A673 (cell line): ENCODE measurements around the gene ARNT2. TPM values are rescaled to one million over a fixed set of nuclear protein-coding genes. Genes with fewer than 3 reads are reported as not detected.

Source experiments
- BruUV-seq: library from RNA; stranded (reverse); fragments of 400-500 nt; replicated peaks from 2 replicates; lab custom pipeline; 2021; lab: Mats Ljungman, UMichigan
- CTCF ChIA-PET: fragments of 300-600 bp; sonication (Branson Sonifier 250); formaldehyde crosslinking; loops from one replicate; lab custom pipeline; 2022; ENCODE audit warnings: antibody characterized with exemption; lab: Charles Lee
- POLR2A ChIA-PET: fragments of 300-600 bp; sonication (Branson Sonifier 250); formaldehyde crosslinking; loops from one replicate; lab custom pipeline; 2022; ENCODE audit warnings: antibody characterized with exemption; ENCODE audit not compliant: low non-redundant PET; lab: Charles Lee
- DNase-seq: peaks from one replicate; pipeline ENCODE4 v3.0.0-alpha.2; 2015; ENCODE audit warnings: low spot score
- H3K27ac ChIP-seq: fragments of 200-600 bp; sonication (generic); 2 replicates; pipeline ENCODE4 v1.5.1; 2016; ENCODE audit warnings: mixed run types, low read depth, mild to moderate bottlenecking, mixed read lengths, antibody characterized with exemption, low read length; ENCODE audit not compliant: poor library complexity, severe bottlenecking
- H3K27me3 ChIP-seq: fragments of 200-600 bp; sonication (generic); replicated peaks from 2 replicates; pipeline ENCODE4 v1.6.1; 2017; ENCODE audit warnings: mixed run types, low read depth, mild to moderate bottlenecking, mixed read lengths, antibody characterized with exemption, low read length; ENCODE audit not compliant: insufficient read depth, poor library complexity
- H3K36me3 ChIP-seq: fragments of 200-600 bp; sonication (generic); 2 replicates; pipeline ENCODE4 v1.6.1; 2016; ENCODE audit warnings: mixed run types, mild to moderate bottlenecking, mixed read lengths, antibody characterized with exemption, low read length; ENCODE audit not compliant: insufficient read depth, poor library complexity, severe bottlenecking
- H3K4me1 ChIP-seq: fragments of 200-600 bp; sonication (generic); 2 replicates; pipeline ENCODE4 v1.6.1; 2017; ENCODE audit warnings: mixed run types, mild to moderate bottlenecking, mixed read lengths, antibody characterized with exemption, low read length; ENCODE audit not compliant: insufficient read depth, poor library complexity, severe bottlenecking
- H3K4me3 ChIP-seq: fragments of 200-600 bp; sonication (generic); 2 replicates; pipeline ENCODE4 v1.5.1; 2016; ENCODE audit warnings: low read depth, mixed run types, mild to moderate bottlenecking, mixed read lengths, low read length; ENCODE audit not compliant: poor library complexity, severe bottlenecking
- H3K9me3 ChIP-seq: fragments of 200-600 bp; sonication (generic); 2 replicates; pipeline ENCODE4 v1.6.1; 2016; ENCODE audit warnings: mixed run types, low read depth, mild to moderate bottlenecking, mixed read lengths, antibody characterized with exemption, low read length; ENCODE audit not compliant: poor library complexity, severe bottlenecking
- EZH2 ChIP-seq: fragments of 200-600 bp; sonication (generic); IDR thresholded peaks from 2 replicates; pipeline ENCODE4 v1.6.1; 2017; ENCODE audit warnings: borderline replicate concordance, low read depth, mild to moderate bottlenecking, mixed read lengths, antibody characterized with exemption, low read length; ENCODE audit not compliant: poor library complexity, severe bottlenecking
- intact Hi-C: fragments of 100-400 bp; cut with micrococcal nuclease; formaldehyde crosslinking; loops from one replicate; pipeline ENCODE4 v1.10.0; 2022; ENCODE audit not compliant: unreplicated experiment
- total RNA-seq: library from RNA; stranded (reverse); gene quantifications from 2 replicates; pipeline ENCODE4 v1.2.3, GENCODE V29; 2021
- TF ChIP-seq, protein P1 (sequence below): fragments of 300-800, 200-600 bp; sonication (generic); conservative IDR thresholded peaks from 2 replicates; pipeline ENCODE4 v1.5.1; 2017; ENCODE audit warnings: low read depth, mild to moderate bottlenecking, antibody characterized with exemption, low read length, moderate library complexity, mixed read lengths

The ARNT2 gene
- total RNA-seq, 1 experiment from 2014 or later = 2.1 TPM

DNA sequence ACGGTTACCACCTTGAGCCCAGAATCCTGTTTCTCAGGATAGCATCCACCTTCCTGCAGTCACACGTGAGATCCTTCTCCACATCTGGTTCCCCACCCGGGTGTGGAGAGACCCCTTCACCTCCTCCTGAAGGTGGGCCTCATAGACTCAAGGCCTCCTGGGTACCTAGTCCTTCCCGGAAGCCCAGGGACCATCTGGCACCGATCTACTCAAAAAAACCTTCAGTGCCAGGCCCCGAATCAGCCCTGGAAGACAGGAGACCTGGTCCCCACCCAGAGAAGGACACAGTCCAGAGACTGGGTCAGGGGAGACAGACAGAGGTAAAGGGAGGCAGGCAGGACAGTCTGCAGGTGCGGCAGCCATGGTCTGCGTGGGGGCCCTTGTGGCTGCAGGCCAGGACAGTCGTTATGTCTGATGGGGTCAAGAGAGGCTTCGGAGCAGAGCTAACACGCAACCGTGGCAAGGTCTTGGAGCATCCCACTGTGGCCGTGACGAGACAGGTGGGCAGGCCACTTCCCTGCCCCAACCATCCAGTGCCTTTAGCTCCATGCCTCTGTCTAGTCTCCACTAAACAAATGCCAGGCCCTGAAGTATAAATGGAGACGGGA, 178.7 kb downstream of the ARNT2 start:
- CTCF ChIA-PET = no interaction called here
- no TSS peak for BruUV-seq
- no peak overlapping the region for H3K27ac ChIP-seq

DNA sequence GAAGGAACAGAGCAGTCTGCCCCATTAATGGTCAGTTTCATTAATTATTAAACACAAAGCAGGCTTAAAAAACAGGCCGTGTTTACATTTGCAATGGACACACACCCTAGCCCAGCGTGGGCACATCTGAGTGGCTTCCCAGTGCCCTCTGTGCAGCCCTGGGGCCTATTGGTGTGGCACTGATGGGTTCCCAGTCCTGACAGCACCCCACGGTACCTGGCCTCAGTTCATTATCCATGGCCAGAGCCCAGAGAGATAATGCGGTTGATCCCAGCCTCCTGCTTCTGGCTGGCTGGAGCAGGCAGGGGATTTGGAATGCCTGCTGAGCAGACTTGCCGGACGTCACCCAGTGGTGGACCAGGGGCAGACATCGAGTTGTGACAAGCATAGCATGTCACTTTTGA, 180.4 kb downstream of the ARNT2 start:
- Histone ChIP-seq H3K9me3 (no peaks in the 10 kb centered on the region), H3K27me3 (no peaks in the 10 kb centered on the region), H3K4me1 (no peaks in the 10 kb centered on the region), H3K36me3 (no peaks in the 10 kb centered on the region), H3K4me3 (no peak overlapping the region), H3K27ac (no peak overlapping the region)
- intact Hi-C loops = no loop called here
- no TSS peak for BruUV-seq
- DNase-seq = no peak
- ChIA-PET POLR2A (no interaction called here), CTCF (no interaction called here)
- no peak for TF ChIP-seq EZH2
- TF ChIP-seq, protein P1, sequence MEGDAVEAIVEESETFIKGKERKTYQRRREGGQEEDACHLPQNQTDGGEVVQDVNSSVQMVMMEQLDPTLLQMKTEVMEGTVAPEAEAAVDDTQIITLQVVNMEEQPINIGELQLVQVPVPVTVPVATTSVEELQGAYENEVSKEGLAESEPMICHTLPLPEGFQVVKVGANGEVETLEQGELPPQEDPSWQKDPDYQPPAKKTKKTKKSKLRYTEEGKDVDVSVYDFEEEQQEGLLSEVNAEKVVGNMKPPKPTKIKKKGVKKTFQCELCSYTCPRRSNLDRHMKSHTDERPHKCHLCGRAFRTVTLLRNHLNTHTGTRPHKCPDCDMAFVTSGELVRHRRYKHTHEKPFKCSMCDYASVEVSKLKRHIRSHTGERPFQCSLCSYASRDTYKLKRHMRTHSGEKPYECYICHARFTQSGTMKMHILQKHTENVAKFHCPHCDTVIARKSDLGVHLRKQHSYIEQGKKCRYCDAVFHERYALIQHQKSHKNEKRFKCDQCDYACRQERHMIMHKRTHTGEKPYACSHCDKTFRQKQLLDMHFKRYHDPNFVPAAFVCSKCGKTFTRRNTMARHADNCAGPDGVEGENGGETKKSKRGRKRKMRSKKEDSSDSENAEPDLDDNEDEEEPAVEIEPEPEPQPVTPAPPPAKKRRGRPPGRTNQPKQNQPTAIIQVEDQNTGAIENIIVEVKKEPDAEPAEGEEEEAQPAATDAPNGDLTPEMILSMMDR = no peak

More for the DNA sequence above, 178.7 kb downstream of the ARNT2 start:
- DNase-seq = no peak
- H3K36me3 ChIP-seq = no peaks in the 10 kb centered on the region
- POLR2A ChIA-PET = no interaction called here
- intact Hi-C loops = no loop called here
- no peaks in the 10 kb centered on the region for H3K4me1 ChIP-seq
- no peaks in the 10 kb centered on the region for H3K27me3 ChIP-seq
- H3K9me3 ChIP-seq = no peaks in the 10 kb centered on the region
- TF ChIP-seq, protein P1 = no peak
- no peak for TF ChIP-seq EZH2
- H3K4me3 ChIP-seq = no peak overlapping the region

DNA sequence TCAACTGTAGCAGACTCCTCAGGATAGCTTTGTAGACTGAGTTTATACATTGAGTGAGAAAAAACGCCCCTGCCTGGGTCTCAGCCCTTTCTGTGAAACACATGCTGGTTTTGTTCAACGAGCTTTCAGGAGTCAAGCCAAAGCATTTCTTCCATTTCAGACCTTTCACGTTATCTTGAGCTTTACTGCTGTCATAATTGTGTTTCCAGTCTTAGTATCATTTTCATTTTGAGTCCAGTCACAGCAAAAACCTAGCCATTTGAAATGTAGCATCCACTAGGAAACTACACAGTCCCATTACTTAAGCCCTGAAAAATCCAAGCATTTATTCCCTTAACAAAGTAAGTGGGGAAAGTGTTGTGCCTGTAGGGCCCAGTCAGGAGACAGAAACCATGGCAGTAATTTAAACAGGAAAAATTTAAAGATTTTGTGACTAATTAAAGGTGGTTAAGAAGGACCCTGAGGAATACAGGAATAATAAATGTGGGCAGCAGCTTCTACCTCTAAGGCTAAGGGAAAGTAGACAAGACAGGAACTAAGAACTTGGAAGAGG, 180.9 kb downstream of the ARNT2 start:
- BruUV-seq = no TSS peak
- no peaks in the 10 kb centered on the region for H3K4me1 ChIP-seq
- intact Hi-C loops = no loop called here
- POLR2A ChIA-PET = no interaction called here
- H3K27me3 ChIP-seq = no peaks in the 10 kb centered on the region
- no peak overlapping the region for H3K4me3 ChIP-seq
- no peak for TF ChIP-seq EZH2
- TF ChIP-seq, protein P1 = no peak
- H3K27ac ChIP-seq = no peak overlapping the region
- no peak for DNase-seq
- no peaks in the 10 kb centered on the region for H3K9me3 ChIP-seq
- CTCF ChIA-PET = no interaction called here
- no peaks in the 10 kb centered on the region for H3K36me3 ChIP-seq
